Cardiac muscle cell (in vitro differentiated cells and primary cell): ENCODE results near the gene TMEM185B. TPM values are rescaled to one million over a fixed set of nuclear protein-coding genes. Genes with fewer than 3 reads are reported as not detected.

ENCODE experiments used
- DNase-seq, 2 donors: peaks; one replicate each; pipeline versions ENCODE4 v3.0.0 to v3.0.0-alpha.2; 2010 to 2017; ENCODE audit warnings: low read depth in 1 of 2, low spot score in 1 of 2
- H3K27ac ChIP-seq: fragments of 200-600 bp; sonication (generic); 2 replicates; pipeline ENCODE4 v1.5.1; 2016
- H3K27me3 ChIP-seq: fragments of 200-600 bp; sonication (generic); 2 replicates; pipeline ENCODE4 v1.6.0; 2016; ENCODE audit warnings: control low read depth
- H3K36me3 ChIP-seq: fragments of 200-600 bp; sonication (generic); 2 replicates; pipeline ENCODE4 v1.5.1; 2016; ENCODE audit warnings: control low read depth
- H3K4me1 ChIP-seq: fragments of 200-600 bp; sonication (generic); 2 replicates; pipeline ENCODE4 v1.8.1; 2017; ENCODE audit warnings: low read depth, mild to moderate bottlenecking, mixed run types
- H3K4me3 ChIP-seq: fragments of 200-600 bp; sonication (generic); 2 replicates; pipeline ENCODE4 v1.5.1; 2016; ENCODE audit warnings: mild to moderate bottlenecking
- H3K9me3 ChIP-seq: fragments of 200-600 bp; sonication (generic); 2 replicates; pipeline ENCODE4 v1.5.1; 2017; ENCODE audit warnings: low read depth, mild to moderate bottlenecking, control low read depth
- CTCF ChIP-seq: IDR thresholded peaks from 2 replicates; pipeline ENCODE4 v1.5.1; 2012; ENCODE audit warnings: low read depth, mild to moderate bottlenecking, low read length
- polyA plus RNA-seq: library from polyadenylated mRNA; unstranded; fragments of >200 nt; fragmentation: Nextera tagmentation; extraction: Ambion mirVana; gene quantifications from 2 replicates; pipeline ENCODE4 v1.2.1, GENCODE V29; 2016
- total RNA-seq: library from RNA; depleted of rRNA; stranded (reverse); fragments of >200 nt; gene quantifications from 2 replicates; pipeline ENCODE4 v1.2.3, GENCODE V29; 2016

Gene TMEM185B
- total and polyA plus RNA-seq, 2 experiments from 2014 or later, result 21.3 to 43.4 TPM

DNA sequence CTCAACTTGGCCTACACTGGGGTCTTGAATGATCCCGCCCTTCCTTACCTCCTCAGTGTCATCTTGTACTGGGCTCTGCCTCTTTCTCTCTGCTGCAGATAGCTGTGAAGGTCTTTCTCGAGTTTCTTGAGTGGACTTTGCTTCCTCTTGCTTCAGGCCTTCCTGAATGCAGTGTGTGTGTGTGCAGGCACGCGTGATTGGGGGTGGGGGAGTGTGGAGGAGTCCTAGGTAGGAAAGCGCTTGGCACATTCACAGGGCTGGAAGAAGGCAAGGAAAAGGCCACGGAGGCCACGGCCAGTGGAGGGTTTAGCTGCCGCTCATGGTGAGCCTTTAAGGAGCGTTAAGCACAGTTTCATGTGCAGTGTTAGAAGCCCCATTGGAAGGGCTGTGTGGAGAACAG lies 35.0 kb upstream of the TMEM185B start:
- H3K4me3 ChIP-seq, result no peak overlapping the region
- TF ChIP-seq CTCF, result no peak
- no peaks in the 10 kb centered on the region for H3K4me1 ChIP-seq
- no peaks in the 10 kb centered on the region for H3K9me3 ChIP-seq
- no peaks in the 10 kb centered on the region for H3K27me3 ChIP-seq
- DNase-seq, result no peak
- H3K27ac ChIP-seq, result no peak overlapping the region
- no peaks in the 10 kb centered on the region for H3K36me3 ChIP-seq

DNA sequence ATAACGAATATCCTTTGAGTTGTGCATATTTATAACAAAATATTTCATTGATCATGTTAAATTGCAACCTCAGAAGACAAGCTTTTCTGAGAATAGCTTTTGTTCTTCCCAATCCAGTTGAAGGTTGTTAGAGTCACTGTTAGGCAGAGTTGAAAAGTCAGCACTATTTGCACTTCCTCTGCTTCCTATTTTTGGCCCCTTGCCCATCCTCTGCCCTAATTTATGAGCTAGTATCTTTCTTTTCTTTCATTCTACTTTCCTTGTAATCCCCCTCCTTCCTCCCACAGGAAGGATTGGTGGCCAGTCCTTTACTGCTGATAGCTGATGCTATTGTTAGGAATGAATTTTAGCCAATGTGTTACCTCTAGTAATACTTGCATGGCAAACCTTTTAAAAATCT lies 34.3 kb upstream of the TMEM185B start:
- H3K36me3 ChIP-seq, result no peaks in the 10 kb centered on the region
- peak in 1 of 2 donors; percentile 38 for DNase-seq
- H3K9me3 ChIP-seq, result no peaks in the 10 kb centered on the region
- no peak overlapping the region for H3K27ac ChIP-seq
- H3K4me3 ChIP-seq, result no peak overlapping the region
- no peak for TF ChIP-seq CTCF
- H3K27me3 ChIP-seq, result no peaks in the 10 kb centered on the region
- H3K4me1 ChIP-seq, result no peaks in the 10 kb centered on the region

DNA sequence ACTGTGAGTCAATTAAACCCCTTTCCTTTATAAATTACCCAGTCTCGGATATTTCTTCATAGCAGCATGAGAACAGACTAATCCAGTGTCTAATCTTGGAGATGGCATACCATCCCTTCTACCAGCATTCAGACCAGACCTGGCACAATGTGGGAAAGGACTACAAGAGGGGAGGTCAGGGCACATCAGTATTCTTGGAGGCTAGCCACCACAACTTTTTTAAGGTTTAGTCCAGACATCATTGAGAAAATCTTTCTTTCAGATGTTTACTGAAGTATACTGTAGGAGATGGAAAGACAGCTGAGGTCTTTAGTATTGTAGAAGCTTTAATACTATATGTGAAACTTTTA lies 33.4 kb upstream of the TMEM185B start:
- Histone ChIP-seq H3K4me1 (no peaks in the 10 kb centered on the region), H3K27ac (no peak overlapping the region), H3K4me3 (no peak overlapping the region), H3K36me3 (no peaks in the 10 kb centered on the region), H3K27me3 (peaks cover 2% of the 10 kb centered on the region), H3K9me3 (no peaks in the 10 kb centered on the region)
- DNase-seq, result no peak
- TF ChIP-seq CTCF, result no peak

GRCh38 chr2:120255986-120256650 lies 32.9 kb upstream of the TMEM185B start:
- TF ChIP-seq CTCF, result no peak
- Histone ChIP-seq H3K36me3 (no peaks in the 10 kb centered on the region), H3K9me3 (no peaks in the 10 kb centered on the region), H3K27ac (no peak overlapping the region), H3K4me3 (no peak overlapping the region), H3K27me3 (peaks cover 7% of the 10 kb centered on the region), H3K4me1 (no peaks in the 10 kb centered on the region)
- no peak for DNase-seq

DNA sequence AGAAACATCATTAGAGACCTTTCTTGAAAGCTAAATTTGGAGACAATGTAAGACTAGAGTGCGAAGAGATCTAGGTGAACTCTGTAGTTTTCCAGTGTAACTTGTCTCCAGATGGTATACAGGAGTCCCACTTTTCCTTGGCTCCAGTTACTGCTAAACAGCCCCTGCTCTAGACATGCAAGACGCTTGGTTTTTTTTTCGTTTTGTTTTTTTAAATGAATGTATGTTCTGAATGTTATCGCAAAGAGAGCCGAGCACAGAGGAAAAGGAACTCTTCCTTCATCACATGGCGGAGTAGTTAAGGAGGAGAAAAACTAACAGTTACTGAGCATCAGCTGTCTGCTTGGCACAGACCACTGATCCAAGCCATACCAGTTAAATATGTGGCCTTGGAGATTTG lies 31.9 kb upstream of the TMEM185B start:
- no peak for TF ChIP-seq CTCF
- Histone ChIP-seq H3K27ac (no peak overlapping the region), H3K27me3 (peaks cover 17% of the 10 kb centered on the region), H3K36me3 (no peaks in the 10 kb centered on the region), H3K9me3 (no peaks in the 10 kb centered on the region), H3K4me3 (no peak overlapping the region), H3K4me1 (no peaks in the 10 kb centered on the region)
- DNase-seq, result no peak
